GM18508 (cell line): Measurements from ENCODE around the gene MARCHF9.

Source experiments
- ATAC-seq: cut with Tn5 transposase; IDR thresholded peaks from one replicate; pipeline ENCODE4 v1.9.1; 2021; ENCODE audit warnings: moderate number of reproducible peaks; ENCODE audit not compliant: insufficient read depth, unreplicated experiment

Gene MARCHF9

DNA sequence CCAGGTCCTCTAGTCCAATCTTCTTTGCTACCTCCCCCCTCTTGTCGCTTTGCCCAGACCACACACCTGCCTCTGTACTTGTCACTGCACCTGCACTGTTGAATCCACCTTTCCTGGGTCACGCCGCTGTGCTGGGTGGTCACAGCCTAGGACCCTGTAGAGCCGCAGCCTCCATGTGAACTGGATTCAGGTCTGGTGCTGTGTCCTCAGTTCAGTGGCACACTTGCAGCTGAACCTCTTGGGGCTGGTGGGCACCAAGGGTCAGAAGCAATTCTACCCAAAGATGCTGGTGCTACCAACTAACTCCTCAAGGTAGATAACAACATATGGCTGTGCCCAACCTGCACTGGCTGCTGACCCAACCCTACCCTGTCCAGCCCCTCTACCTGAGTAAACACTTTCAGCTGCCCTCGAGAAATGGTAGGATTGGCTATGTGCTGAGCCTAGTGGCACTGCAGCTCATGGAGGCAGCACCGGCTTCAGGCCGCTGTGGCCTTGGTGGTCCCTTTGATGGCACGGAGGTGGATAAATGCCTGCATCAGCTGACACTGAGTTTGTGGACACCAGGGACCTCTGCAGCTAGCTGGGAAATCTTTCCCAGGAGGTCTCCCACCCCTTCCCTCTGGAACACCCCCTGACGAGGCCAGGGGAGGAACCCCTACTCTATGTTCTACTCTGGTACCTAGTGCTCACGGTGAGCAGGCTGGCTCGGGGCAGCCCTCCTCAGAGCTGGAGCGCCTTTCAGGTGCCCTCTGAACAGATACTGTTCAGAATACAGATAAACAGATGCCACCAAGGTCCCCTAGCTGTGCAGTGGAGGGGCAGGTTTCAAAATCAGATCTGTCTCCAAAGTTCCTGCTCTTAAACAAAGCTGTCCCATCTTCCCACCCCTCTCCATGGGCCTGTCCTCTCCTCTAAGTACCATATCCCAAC, 30.6 kb upstream of the MARCHF9 start:
- no peak for ATAC-seq

DNA sequence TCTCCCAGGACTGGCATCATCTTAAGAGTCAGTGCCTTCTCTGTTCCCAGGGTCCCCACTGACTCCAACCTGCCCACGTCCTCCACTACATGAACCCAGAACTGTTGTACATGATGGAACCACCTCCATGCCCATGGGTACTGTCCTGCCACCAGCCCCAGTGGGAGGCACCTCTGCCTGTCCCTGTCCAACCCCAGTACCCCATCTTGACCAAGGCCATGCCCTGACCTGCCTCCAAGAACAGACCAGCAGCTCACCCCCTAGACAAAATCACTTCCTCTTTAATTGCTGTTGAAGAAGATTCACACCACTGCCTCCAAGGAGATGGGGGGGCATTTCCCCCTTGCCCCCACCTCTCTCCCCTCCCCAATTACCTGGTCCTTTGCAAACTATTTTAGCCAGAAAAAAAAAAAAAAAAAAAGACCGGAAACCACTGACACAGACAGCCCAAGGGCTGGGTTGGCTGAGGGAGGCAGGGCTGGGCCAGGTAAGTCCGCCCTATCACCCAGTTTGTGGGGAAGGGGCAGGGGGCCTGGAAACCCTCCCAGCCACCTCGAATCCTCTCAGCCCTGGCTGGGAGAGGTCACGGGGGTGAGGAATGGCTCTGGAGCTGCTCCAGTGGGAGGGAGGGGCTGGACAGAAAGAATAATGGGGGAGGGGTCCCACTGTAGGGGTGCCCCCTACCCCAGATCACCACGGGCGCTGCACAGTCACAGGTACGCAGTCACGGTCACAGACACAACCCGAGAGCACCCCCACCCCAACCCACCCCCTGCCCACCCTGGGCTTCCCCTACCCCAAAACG, 29.8 kb upstream of the MARCHF9 start:
- ATAC-seq: no peak

DNA sequence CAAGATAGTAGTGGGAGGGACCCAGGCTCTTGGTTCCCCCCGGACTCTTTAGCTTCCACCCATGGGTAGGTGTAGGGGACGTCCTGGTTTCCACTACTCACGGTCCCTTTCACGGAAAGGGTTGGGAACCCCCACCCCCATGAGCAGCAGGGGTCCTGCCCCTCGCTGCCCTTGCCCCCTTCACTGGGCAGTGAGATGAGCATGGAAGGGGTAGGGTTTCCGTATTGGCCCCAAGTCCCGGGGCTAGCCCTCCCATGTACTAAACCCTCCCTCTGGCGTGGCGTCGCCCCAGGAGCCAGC, 29.1 kb upstream of the MARCHF9 start:
- ATAC-seq: no peak

DNA sequence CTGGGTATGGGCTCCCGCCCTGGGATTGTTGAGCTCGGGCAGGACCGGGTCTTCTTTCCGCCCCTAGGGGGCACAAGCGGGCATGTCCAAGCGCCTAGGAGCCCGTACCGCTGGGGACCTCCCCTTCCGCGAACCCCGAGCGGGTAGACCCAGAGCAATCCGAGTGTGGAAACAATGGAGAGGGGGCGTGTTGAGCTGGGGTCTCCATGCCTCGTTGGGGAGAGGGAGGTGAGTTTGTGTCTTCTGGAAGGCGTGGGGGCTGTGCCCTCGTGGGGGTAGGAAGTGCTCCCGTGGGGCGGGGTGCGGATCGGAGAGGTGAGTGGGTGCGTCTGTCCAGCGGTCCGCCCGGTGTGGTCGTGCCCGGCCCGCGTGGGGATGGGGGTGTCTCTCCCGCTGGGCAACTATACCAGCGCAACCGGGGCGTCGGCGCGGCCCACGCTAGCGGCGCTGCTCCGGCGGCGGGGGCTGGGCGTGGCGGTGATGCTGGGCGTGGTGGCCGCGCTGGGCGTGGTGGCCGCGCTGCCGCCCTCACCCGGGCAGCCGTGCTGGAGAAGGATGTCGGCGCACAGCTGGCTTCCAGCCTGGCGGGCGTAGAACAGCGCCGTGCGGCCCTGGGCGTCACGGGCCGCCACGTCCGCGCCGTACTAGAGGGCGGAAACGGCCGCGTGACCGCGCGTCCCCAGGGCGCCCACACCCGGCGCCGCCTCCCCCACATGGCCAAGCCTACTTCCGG, 28.6 kb upstream of the MARCHF9 start:
- no peak for ATAC-seq

DNA sequence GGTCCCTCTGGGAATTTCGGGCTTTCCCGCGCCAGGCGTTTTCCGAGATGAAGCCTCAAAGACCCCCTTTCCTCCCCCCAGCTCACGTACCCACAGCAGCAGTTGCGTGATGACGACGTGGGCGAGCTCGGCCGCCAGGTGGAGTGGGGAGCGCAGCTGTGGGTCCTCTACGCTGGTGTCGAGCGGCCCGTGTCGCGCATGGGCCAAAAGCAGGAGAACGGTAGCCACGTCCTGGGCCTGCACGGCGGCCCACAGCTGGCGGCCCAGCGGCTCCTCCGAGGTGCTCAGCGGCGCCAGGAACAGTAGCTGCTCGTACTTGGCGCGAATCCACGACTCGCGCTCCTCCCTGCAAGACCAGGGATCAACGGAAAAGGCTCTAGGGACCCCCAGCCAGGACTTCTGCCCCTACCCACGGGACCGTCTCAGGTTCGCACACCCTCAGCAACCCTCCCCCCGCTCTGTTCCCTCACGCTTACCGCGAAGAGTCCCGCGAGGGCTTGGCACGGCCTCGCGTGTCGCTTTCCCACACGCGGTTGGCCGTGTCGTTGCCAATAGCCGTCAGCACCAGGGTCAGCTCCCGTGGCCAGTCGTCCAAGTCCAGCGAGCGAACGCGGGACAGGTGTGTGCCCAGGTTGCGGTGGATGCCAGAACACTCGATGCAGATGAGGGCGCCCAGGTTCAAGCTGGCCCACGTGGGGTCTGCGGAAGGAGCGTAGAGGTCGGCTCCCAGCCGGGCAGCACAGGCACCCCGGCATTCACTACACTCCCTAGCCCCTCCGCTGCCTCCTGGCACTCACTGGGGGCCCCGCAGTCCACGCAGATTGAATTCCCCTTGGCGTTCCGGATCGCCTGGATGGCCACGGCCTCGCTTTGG, 27.8 kb upstream of the MARCHF9 start:
- ATAC-seq: no peak

DNA sequence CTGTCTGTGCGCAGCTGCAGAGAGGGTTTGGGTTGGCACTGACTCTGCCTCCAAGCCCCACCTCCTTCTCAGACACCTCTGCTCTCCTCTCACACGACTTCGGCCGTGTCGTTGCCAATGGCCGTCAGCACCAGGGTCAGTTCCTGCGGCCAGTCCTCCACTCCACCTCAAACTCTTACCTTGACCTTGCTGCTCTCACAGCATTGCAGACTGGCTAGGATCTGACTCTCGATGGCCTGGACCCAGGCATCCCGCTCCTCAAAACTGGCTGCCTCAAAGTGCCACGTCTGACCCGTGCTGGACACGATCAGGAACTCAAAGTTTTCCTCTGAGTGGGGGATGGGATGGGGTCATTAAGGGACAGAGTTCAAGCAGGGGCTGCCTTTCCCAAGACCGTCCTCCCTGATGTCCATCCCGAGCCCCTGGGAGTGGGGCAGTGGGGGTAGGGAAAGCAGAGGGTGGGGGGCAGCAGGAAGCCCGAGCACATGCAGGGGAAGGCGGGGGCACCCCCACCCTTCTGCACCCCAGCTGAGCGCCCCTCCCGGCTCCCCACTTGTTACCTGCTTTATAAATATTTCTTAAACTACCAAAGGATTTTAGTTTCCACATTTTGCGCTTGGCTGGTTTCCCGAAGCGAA, 27.0 kb upstream of the MARCHF9 start:
- no peak for ATAC-seq

DNA sequence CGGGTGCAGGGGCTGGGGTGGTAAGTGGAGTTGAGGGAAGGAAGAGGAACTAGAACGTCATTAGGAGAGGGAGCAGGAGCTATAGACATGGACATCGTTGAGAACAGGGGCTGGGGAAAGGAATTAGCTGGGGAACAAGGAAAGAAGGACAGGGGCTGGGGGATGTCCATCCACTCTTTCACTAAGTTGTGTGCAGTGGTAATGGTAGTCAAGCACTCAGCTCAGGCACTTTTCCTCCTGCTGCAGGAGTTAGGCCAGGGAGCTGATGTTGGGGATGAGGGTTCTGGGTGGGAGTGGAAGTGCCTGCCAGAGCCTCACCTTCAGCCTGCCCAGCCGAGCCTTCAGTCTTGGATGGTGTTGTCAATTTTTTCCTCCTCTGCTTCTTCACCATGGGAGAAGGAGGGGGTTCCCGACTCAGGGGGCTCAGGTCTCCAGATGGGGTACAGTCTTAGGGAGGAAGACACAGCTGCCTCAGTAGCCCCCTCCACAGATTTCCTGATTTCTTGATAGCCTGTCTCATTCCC, 25.5 kb upstream of the MARCHF9 start:
- ATAC-seq: no peak

DNA sequence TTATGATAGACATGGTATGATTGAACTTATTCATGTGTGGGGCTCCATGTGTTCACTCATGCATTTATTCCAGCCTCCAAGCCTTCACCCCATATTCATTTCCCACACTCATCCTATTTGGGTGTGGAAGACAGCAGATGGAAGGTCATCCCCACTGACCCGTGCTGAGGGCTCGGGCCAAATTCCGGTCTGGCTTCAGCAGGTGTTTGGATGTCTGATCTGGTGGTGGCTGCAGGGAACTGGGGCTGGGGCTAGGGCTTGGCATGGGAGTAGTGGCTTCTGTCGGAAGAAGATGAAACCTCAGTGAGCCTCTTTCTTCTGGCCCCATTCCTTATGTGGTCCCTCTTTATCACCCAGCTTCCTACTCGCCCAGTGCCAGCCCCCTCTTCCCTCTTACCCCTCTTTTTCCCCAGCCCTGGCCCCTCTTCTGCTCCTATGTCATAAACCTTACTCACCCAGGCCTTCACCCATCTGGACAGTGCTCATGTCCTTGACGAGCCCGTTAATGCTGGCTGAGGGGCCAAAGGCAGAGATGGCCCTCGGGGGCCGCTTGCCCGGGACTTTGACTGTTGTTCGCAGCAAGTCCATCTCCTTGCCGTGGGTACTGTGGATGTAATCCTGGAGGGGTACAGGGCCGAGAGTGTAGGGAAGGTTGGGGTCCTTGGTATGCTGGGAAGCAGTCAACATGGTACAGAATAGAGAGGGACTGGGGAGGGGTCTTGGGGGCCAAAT, 24.4 kb upstream of the MARCHF9 start:
- no peak for ATAC-seq

DNA sequence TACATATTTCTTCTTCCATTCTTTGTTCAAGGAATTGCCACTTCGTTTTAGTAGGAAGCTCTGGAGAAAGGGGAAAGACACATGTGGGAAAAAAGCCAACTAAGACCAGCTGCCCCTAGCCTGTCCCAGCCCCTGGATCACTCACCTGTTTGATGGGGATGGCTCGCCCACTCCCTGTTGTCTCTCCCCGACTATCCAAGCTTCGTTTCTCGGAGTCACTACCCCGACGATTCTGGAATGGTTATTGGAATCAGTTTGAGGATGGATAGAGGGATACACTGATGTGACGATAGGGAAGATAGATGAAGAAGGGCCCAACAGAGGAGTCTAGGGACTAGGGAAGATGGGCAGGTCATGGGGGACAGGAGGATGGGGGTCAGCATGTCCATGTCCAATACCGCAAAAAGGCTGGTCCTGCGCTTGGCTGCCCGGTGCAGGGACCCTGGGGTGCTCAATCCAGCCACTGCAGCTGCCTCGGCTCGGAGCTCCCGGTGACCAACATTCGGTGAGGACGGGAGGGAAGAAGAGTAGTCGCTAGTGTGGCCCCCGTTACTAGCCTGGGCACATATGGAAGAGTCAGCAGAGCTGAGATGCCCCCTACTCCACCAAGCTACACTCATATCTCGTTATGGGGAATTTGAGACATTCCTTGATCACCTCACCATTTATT, 23.4 kb upstream of the MARCHF9 start:
- ATAC-seq: no peak

DNA sequence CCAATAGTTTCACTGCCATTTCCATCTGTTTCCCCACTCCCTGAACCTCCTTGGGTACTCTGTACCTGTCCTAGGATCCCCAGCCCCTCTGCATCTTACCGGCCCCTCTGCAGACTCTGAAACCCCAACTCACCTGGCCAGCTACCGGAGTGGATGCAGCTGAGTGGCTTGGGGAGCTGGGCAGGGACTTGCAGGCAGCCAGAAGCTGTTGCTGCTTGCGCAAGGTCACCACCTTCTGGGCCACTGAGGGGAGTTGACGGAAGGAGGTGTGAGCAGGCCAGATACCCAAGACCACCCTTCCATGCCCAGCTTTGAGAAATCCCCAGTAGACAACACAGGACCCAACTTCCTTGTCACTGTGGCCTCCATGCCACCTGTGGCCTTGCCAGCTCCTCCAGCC, 22.6 kb upstream of the MARCHF9 start:
- ATAC-seq: no peak

DNA sequence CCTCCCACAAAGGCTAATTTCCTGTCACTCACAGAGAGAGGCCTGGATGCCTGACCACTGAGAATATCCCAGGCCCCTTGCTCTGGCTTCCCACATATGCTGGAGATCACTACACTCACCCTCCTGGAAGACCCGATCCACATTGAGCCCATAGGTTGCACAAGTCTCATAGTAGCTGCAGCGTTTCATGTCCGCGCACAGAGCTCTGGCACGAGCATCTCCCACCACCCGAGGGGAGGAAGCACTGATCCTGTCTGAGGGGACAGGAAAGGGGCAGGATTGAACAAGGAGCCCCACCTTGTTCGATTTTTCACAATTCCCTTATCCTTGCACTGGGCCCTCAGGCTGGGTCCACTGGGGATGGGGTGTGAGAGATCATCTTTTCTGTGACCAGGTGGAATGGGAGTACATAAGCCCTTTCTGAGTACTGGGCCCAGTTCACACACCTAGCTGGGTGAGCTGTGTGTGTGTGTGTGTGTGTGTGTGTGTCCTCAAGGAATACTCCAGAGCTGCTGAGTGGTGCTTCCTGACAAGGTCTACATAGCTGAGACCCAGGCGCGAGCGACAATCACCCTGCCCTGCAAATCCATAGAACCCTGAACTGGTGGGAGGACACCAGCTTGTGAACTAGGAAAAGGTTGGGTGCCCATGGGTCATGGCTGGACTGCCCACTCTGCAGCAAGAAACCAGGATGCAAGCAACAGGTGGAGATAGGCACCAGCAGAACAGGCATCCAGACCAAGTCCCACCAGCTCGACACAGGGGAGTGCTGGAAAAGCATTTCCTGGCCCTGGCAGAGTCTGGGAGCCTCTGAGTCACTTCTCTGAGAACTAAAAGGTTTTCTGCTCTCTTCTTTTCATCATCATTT, 21.9 kb upstream of the MARCHF9 start:
- ATAC-seq: no peak

DNA sequence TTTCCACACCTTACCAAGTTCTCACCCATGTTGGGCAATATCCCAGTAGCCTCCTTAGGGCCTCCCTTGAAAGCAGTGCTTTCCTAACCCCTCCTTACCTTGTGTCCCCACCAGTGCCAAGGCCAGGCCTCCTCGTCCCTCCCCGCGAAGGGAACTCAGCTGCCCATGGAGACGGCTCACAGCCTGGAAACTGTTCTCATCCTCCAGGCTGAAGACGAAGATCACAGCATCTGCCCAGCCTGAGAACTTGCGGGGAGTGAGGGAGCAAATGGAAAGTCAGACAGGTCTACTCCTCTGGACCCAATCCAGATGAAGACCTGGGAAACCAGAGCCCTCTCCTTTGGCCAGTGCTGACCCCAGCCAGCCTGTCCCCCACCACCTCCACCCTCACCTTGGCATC, 21.0 kb upstream of the MARCHF9 start:
- no peak for ATAC-seq

DNA sequence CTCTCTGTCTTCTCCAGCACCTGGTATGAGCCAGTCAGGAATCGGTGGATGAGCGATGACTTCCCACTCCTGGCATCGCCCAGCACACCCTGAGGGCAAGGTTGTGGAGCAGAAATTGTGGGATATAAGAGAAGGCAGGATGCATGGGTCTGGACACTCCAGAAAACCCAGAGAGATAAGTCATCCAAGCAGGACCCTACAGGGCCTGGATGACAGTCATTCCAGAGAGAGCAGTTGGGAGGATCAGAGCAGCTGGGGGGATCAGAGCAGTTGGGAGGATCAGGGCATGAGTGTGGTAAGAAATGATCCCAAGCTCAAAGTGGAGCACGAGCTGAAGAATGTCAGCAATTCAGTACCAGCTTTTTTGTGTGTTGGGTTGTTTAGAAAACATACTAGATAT, 20.3 kb upstream of the MARCHF9 start:
- ATAC-seq: no peak

DNA sequence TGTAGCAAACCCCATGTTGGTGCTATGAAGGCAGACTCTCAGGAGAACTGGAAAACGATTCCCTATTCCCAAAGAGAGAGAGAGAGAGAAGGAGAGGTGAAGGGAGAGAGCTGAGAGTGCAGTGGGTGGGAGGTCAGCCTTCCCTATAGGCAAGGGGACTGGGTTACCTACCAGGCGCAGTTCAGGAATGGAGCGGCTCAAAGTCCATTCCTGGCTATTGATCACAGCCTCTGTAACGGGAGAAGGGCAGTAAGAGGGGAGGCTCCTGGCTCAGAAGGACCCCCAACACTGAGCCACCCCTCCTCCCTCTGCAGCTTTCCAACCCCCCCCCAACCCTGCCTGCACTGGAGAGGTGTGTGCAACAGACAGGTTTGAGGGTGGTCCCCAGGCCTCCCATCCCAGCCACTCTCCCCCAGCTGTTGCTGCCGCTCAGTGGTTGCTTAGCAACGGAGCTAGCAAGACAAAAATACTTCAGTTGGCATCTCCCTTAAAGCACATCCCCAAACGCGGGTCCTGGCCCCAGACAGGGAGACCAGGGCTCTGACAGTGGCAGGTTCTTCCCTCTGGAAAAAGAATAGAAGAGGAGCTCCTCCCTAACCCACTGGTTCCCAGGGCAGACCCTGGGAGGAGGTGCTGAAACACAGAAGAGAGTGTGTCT, 19.6 kb upstream of the MARCHF9 start:
- ATAC-seq: no peak

DNA sequence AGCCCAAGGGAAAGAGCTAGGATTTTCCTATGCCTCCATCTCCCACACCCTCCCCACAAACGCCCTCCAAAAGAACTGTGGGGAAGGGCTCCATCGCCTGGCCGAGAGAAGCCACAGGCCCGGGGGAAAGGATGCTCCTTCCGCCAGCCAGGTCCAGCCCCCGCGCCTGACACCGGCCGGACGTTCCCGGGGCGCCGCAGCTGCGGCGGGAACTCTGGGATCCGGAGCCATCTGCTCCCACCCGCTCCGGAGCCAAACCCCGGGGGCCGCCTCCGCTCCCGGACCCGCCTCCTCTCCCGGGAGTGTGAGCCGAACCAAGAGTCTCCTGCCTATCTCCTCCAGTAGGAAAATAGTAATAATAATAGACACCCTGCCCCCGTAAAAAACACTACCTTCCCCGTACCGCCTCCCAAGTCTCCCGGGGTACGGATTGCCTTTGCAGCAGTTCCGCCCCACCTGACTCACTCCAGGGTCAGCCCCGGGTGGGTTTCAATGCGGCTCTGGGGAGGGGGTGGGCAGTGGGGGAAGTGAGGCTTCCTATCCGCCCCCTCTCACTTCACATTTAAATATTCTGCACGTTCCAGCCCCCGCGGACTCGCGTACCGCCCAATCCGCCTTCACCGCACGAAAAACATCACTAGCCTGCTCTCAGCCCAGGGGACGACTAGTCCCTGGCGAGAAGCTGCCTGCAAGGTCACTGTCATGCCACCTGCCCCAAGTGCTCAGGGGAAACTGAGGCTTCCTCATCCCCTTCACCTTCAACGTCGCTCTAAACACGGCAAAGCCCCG, 18.8 kb upstream of the MARCHF9 start:
- ATAC-seq: no peak
